Measurements from ENCODE around the gene RHBDL2.
"Not testable (repeated sequence)": the region's sequence is repeated elsewhere in the genome, so short reads cannot be mapped to it uniquely, and the experiment has no call there.

Gene RHBDL2

GRCh38 chr1:38932571-38932970 lies 9.1 kb downstream of the RHBDL2 start:
- peak in 1 of 2 donors; percentile 9 for DNase-seq (ENCODE audit: low read depth in 2 of 2)

GRCh38 chr1:38929476-38929875 lies 12.2 kb downstream of the RHBDL2 start:
- DNase-seq (ENCODE audit: low read depth in 2 of 2): no peak

GRCh38 chr1:38929054-38929453 lies 12.6 kb downstream of the RHBDL2 start:
- DNase-seq (ENCODE audit: low read depth in 2 of 2): no peak

- no peak for DNase-seq (ENCODE audit: low read depth in 2 of 2)
Observed at GRCh38 chr1:38926091-38926490, 15.5 kb downstream of the RHBDL2 start.

GRCh38 chr1:38925391-38925790 lies 16.2 kb downstream of the RHBDL2 start:
- no peak for DNase-seq (ENCODE audit: low read depth in 2 of 2)

GRCh38 chr1:38923607-38924006 lies 18.0 kb downstream of the RHBDL2 start:
- DNase-seq (ENCODE audit: low read depth in 2 of 2): peak; percentile 16

GRCh38 chr1:38919130-38919529 lies 22.5 kb downstream of the RHBDL2 start:
- DNase-seq (ENCODE audit: low read depth in 2 of 2): no peak

GRCh38 chr1:38918568-38918967 lies 23.1 kb downstream of the RHBDL2 start:
- DNase-seq (ENCODE audit: low read depth in 2 of 2): no peak

- no peak for DNase-seq (ENCODE audit: low read depth in 2 of 2)
Observed at GRCh38 chr1:38917772-38918171, 23.9 kb downstream of the RHBDL2 start.

GRCh38 chr1:38917337-38917736 lies 24.3 kb downstream of the RHBDL2 start:
- DNase-seq (ENCODE audit: low read depth in 2 of 2): no peak

GRCh38 chr1:38915352-38915948 lies 26.2 kb downstream of the RHBDL2 start:
- DNase-seq (ENCODE audit: low read depth in 2 of 2): peak; percentile 9 to 16

- DNase-seq (ENCODE audit: low read depth in 2 of 2): not testable (repeated sequence)
Observed at GRCh38 chr1:38914908-38915307, 26.7 kb downstream of the RHBDL2 start.

GRCh38 chr1:38908821-38909220 lies 32.8 kb downstream of the RHBDL2 start:
- no peak for DNase-seq (ENCODE audit: low read depth in 2 of 2)

GRCh38 chr1:38905985-38906384 lies 35.6 kb downstream of the RHBDL2 start:
- DNase-seq (ENCODE audit: low read depth in 2 of 2): no peak

GRCh38 chr1:38899560-38899959 lies 42.1 kb downstream of the RHBDL2 start:
- DNase-seq (ENCODE audit: low read depth in 2 of 2): no peak

GRCh38 chr1:38898653-38899230 lies 42.9 kb downstream of the RHBDL2 start:
- no peak for DNase-seq (ENCODE audit: low read depth in 2 of 2)

GRCh38 chr1:38896169-38896568 lies 45.5 kb downstream of the RHBDL2 start:
- no peak for DNase-seq (ENCODE audit: low read depth in 2 of 2)

GRCh38 chr1:38892976-38893375 lies 48.7 kb downstream of the RHBDL2 start:
- no peak for DNase-seq (ENCODE audit: low read depth in 2 of 2)

- DNase-seq (ENCODE audit: low read depth in 2 of 2): no peak
Observed at GRCh38 chr1:38891753-38892152, 49.9 kb downstream of the RHBDL2 start.

GRCh38 chr1:38889589-38889988 lies 52.0 kb downstream of the RHBDL2 start:
- DNase-seq (ENCODE audit: low read depth in 2 of 2): no peak

- DNase-seq (ENCODE audit: low read depth in 2 of 2): no peak
Observed at GRCh38 chr1:38888423-38889333, 53.0 kb downstream of the RHBDL2 start.

- no peak for DNase-seq (ENCODE audit: low read depth in 2 of 2)
Observed at GRCh38 chr1:38885092-38885491, 56.5 kb downstream of the RHBDL2 start.

- no peak for DNase-seq (ENCODE audit: low read depth in 2 of 2)
Observed at GRCh38 chr1:38881487-38881886, 60.1 kb downstream of the RHBDL2 start, which contains the start of gene GJA9. TSS of gene GJA9 (minus strand) at chr1:38881587. CDS start at chr1:38876098, 5,489 bp downstream.
